GM20431 (cell line): ENCODE data around the gene ZNF248.

Experiments used
- in situ Hi-C: fragments of 300-500 bp; cut with MseI, MboI; formaldehyde crosslinking; loops from one replicate; pipeline ENCODE4 v1.15.0; 2020; ENCODE audit warnings: low sequenced_read_pairs; ENCODE audit not compliant: unreplicated experiment

ZNF248 gene

DNA sequence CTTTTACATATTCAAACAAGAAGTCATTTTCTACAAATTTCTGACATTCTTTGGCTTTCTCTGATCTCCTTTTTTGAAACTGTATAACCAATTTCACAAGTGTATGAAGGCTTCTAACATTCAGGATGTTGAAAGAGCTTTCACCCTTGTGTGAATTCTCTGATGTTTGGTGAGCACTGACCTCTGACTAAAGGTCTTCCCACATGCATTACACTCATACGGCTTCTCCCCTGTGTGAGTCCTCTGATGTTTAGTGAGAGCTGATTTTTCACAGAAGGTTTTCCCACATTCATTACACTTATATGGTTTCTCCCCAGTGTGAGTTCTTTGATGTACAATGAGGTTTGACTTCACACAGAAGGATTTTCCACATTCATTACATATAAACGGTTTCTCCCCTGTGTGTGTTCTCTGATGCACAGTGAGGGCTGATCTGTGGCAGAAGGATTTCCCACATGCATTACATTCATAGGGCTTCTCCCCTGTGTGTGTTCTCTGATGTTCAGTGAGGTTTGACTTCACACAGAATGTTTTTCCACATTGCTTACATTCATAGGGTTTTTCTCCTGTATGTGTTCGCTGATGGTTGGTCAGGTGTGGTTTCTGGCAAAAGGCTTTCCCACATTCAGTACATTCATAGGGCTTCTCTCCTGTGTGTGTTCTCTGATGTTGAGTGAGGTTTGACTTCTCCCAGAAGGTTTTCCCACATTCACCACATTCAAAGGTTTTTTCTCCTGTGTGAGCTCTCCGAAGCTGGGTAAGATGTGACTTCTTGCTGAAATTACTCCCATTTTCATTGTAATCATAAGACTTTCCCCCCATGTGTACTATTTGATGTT is 25.7 kb downstream of the ZNF248 start:
- in situ Hi-C loops, result no loop called here

- in situ Hi-C loops, result no loop called here
Observed at GRCh38 chr10:37826806-37827205, 30.6 kb downstream of the ZNF248 start.

- in situ Hi-C loops, result no loop called here
Observed at GRCh38 chr10:37821237-37821636, 36.2 kb downstream of the ZNF248 start.

- in situ Hi-C loops, result no loop called here
Observed at GRCh38 chr10:37819797-37820196, 37.6 kb downstream of the ZNF248 start.

GRCh38 chr10:37816290-37816689 is 41.1 kb downstream of the ZNF248 start:
- in situ Hi-C loops, result no loop called here

DNA sequence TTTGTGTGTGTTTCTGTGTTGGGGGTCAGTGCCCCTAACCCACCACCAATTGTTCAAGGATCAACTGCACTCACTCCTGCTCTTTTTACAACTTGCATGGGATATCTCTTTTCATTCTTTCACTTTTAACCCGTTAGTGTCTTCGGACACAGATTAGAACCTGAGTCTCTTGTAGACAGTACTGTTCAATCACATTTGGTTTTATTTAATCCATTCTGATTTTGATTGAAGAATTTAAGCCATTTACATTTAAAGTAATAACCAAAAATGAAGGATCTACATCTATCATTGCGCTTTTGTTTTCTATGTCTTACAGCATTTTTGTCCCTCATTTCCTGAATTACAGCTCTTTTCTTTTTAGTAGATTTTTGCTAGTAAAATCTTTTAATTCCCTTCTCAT is 43.6 kb downstream of the ZNF248 start:
- in situ Hi-C loops, result no loop called here

- in situ Hi-C loops, result no loop called here
Observed at GRCh38 chr10:37812290-37812689, 45.1 kb downstream of the ZNF248 start.

DNA sequence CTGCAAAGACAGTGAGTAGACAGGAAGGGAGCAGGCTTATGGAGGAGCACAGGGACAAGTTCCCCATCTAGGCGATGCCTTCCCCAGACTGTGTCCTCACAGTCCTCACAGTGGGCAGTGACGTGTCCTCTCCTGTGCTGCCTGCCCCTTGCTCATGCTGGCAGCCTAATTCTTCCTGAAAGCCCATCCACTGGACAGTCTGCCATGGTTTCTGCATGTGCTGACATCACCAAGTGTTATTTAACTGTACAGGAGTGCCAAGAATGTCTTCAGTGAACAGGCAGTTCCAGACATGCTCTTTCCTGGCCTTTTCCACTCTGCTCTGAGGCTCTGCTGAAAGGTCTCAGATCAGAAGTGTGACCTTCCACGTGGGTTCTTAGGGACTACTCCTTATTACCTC is 54.1 kb downstream of the ZNF248 start:
- in situ Hi-C loops, result no loop called here

DNA sequence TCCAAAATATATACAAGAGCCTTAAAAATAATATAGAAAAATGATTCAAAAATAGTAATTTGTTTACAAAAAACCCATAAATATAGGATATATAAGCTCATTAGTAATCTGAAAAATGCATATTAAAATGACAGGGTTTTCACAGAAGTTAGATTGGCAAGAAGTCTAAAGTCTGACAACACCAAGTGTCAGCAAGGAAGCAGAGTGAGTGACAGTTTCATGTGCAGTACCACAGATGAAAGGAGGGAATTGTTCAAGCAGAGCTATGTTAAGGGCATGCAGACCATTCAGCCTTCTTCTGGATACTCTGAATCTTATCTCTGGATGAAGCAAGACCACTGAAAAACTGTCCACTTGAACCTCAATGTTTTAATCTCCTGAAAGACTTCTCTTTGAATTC is 55.9 kb downstream of the ZNF248 start:
- in situ Hi-C loops, result no loop called here

- in situ Hi-C loops, result no loop called here
Observed at GRCh38 chr10:37794305-37794976, 63.0 kb downstream of the ZNF248 start.

DNA sequence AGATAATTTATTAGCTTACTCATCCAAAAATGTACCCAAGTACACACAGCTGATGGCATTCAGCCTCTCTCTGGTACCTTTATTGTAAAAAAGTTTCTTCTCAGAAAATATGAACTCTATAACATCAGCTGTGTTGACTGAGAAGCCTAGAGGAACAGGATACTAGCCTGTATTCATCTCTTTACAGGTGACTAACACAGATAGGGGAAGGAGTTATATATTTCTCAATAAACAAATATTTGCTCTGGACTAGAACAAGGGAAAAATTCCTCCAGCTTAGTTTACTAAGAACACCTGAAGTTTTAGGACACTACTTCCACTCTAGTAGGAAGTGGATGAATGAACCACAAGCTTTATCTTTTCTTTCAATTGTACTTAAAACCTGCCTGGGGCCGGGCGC is 67.8 kb downstream of the ZNF248 start:
- in situ Hi-C loops, result no loop called here

DNA sequence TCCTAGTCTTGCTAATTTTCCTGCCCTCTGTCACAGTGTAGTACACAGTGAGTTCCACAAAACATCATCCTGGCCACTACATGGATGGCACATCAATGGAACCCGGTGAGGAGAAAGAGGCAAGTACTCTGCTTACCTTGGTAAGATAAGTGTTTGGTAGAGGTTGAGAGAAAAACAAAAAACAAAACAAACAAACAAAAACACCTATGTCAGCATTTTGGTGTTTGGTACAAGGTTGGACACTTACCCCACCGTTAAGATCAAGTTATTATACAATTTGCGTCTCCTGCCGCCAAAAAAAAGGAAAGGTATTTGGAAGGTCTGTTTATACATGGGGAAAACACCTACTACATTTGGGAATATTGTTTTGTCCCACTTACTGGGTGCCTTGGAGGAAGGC is 72.7 kb downstream of the ZNF248 start:
- in situ Hi-C loops, result no loop called here

GRCh38 chr10:37780536-37780935 is 76.9 kb downstream of the ZNF248 start:
- in situ Hi-C loops, result no loop called here

DNA sequence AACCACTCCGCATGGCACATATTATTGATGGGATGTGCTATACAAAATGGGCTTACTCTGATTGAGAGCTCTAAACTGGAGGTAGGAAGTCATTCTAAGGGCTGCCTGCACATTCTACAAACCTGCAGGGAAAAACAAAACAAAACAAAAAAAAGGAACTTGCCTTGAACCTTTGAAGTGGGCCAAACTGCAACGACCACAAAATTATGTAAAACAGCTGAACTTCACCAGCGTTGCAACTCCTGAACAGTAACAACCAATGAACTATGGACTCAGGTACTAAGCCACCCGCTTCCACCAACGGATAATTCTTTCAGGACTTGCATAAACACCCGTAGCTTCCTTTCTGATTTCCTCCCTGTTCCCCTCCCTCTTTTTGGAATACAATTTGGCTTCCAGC is 80.4 kb downstream of the ZNF248 start:
- in situ Hi-C loops, result no loop called here

DNA sequence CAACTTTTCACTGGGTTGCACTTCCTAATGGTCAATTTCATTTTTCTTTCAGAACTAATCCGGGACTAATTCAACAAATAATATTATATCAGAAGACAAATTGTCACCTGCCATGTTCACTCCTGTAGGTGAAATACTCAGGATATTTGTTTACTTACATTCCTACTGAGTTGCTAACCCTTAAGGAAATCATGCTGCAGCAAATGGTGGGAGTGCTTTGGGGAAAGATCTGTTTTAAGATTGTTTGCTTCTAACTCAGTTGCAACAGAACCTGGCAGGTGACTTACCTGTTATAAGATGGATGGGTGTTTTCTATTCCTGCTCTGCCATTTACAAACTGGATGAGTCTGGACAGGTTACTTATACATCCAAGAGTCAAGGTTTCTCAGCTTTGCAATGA is 81.8 kb downstream of the ZNF248 start:
- in situ Hi-C loops, result no loop called here

- in situ Hi-C loops, result no loop called here
Observed at GRCh38 chr10:37774351-37774750, 83.1 kb downstream of the ZNF248 start.

GRCh38 chr10:37765216-37765615 is 92.2 kb downstream of the ZNF248 start:
- in situ Hi-C loops, result no loop called here

DNA sequence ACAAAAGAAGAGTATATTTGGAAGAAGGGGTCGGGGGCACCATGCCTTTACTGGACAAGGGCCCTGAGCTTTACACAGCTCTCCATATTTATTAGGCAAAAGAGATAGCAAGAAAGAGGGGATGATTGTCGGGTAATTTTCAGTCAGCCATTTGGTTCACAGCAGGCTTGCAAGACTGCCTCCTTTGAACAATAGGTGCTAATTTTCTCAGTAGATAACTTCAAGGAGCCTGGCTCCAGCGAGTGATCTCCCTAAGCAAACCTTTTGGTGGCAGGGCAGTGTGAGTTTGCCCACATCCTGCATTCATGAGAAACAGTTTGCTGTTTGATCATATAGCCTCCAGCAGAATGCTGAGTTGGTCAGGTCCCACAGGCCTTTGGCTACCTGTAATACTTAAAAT is 94.3 kb downstream of the ZNF248 start:
- in situ Hi-C loops, result no loop called here

DNA sequence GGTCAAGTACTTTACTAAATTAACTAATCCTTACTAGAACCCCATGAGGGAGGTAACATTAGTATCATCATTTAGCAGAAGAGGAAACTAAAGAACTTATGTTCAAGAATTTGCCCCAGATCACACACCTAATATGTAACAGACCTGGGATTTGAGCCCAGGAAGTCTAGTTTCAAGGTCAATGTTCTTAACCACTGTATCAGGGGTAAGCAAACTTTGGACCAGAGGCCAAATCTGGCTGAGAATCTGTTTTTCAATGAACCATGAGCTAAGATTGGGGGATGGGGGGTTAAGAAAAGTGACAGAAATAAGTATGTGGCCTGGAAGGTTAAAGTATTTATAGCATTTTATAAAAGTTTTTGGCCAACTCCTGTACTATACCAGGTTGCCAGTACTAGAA is 95.1 kb downstream of the ZNF248 start:
- in situ Hi-C loops, result no loop called here

DNA sequence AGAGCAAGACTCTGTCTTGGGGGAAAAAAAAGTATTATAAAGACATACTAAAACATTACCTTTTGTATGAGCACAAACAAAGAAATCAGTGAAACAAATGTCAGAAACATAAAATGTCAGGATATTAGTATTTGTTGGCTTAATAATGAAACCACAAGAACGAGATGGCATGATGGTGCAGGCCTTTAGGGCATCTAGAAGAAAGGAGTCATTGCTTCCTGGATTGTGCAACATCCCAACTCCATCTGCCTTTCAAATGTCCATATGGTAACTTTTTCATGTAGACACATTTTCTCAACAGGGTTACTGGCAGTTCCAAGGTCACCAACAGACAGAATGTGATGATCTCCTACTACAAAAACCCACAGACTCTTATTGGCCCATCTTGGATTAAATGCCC is 96.6 kb downstream of the ZNF248 start:
- in situ Hi-C loops, result no loop called here

- in situ Hi-C loops, result no loop called here
Observed at GRCh38 chr10:37758074-37758473, 99.3 kb downstream of the ZNF248 start.
